Suprapubic skin (tissue), 3 donors: ENCODE measurements around the gene PITRM1.

Experiments
- EP300 ChIP-seq: sonication (generic); formaldehyde crosslinking; IDR thresholded peaks from one replicate; pipeline ENCODE4 v1.6.1; 2017; ENCODE audit warnings: antibody characterized with exemption
- TF ChIP-seq, protein P1 (sequence below), 2 donors: fragments of 200-600 bp in 1 of 2; fragments of 450-650 bp in 1 of 2; sonication (generic) in 1 of 2; IDR thresholded peaks; one replicate each; pipeline ENCODE4 v1.5.1; 2016 to 2019; ENCODE audit warnings: antibody characterized with exemption in 2 of 2, mild to moderate bottlenecking in 1 of 2, moderate library complexity in 1 of 2

DNA sequence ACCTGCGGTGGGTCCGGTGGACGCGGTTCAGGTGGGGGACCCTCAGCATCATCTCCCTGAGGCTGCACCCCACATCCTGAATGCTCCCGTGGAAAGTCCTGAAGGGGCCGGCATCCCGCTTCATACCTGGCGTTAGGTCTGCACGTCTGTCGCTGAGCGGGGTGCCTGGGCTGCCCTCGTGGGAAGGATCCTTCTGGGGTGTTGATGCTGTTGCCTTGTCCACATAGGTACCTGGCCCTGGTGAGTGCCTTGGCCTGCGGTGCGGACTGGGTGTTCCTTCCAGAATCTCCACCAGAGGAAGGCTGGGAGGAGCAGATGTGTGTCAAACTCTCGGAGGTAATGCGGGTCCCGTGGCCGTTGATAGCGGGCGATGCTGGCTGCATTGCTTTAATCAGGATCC lies 67.4 kb downstream of the PITRM1 start:
- TF ChIP-seq, protein P1, sequence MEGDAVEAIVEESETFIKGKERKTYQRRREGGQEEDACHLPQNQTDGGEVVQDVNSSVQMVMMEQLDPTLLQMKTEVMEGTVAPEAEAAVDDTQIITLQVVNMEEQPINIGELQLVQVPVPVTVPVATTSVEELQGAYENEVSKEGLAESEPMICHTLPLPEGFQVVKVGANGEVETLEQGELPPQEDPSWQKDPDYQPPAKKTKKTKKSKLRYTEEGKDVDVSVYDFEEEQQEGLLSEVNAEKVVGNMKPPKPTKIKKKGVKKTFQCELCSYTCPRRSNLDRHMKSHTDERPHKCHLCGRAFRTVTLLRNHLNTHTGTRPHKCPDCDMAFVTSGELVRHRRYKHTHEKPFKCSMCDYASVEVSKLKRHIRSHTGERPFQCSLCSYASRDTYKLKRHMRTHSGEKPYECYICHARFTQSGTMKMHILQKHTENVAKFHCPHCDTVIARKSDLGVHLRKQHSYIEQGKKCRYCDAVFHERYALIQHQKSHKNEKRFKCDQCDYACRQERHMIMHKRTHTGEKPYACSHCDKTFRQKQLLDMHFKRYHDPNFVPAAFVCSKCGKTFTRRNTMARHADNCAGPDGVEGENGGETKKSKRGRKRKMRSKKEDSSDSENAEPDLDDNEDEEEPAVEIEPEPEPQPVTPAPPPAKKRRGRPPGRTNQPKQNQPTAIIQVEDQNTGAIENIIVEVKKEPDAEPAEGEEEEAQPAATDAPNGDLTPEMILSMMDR (IDR thresholded peaks at IDR 0.05), result no peak
- no peak for TF ChIP-seq EP300
